Heart left ventricle (tissue), 13 donors: ENCODE measurements around the gene RBMS1.

ENCODE experiments used
- POLR2A ChIP-seq, 2 donors: fragments of 450-650 bp; IDR thresholded peaks; one replicate each; pipeline ENCODE4 v1.6.1; 2017; ENCODE audit warnings: antibody characterized with exemption in 2 of 2, mild to moderate bottlenecking in 2 of 2, moderate library complexity in 2 of 2
- TF ChIP-seq, protein P1 (sequence below), 12 donors: fragments of 200-600 bp; sonication (generic) in 4 of 12; IDR thresholded peaks; one replicate each; pipeline versions ENCODE4 v1.5.0 to v1.8.0; 2018 to 2022; ENCODE audit warnings: antibody characterized with exemption in 12 of 12, mild to moderate bottlenecking in 5 of 12
- donor health status: ischemic (EF 13 %, LVEDD 7.1; RV severe dilation, severe dysfunction).
- donor health status: DM: no; HTN: yes; CAD: no.
- donor health status: DM: no; HTN: no; CAD: no.
- donor health status: ischemic (EF 25% LVEDD 6.9; RV normal size, moderate dysfunction).
- donor health status: ischemic (EF 25% LVEDD 5.7; RV mildly dilated, moderate dysfunction).
- donor health status: ischemic (EF 35%, LVEDD 5.7; RV mildly dilated, moderate dysfunction).
- donor health status: nonischemic (EF 11% LVEDD 7.7; RV severe dilation, severe dysfunction).
- donor health status: DM: yes; HTN: yes; CAD: no.
- donor health status: PGD.
- donor health status: ischemic (EF 29% LVEDD 5.4; RV normal size, mild dysfunction).
- donor health status: nonischemic (EF 23%, LVEDD 6.1; RV moderate dilation, normal function).

DNA sequence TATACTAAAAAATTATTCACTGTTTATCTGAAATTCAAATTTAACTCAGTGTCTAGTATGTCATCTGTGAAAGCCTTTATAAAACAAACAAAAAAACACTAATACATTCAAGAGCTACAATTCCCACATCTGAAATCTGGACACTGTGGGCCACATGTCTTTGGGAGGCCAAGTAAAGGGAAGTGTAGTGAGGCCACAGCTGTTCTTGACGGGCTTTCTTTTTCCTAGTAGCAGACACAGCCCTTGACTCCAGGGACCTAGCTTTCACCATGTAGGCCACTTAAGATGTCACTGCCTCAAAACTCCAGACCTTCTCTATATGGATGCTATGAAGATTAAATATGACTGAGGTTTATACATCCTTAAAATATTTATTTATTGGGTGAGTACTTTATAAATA, 91.1 kb downstream of the RBMS1 start:
- TF ChIP-seq, protein P1, sequence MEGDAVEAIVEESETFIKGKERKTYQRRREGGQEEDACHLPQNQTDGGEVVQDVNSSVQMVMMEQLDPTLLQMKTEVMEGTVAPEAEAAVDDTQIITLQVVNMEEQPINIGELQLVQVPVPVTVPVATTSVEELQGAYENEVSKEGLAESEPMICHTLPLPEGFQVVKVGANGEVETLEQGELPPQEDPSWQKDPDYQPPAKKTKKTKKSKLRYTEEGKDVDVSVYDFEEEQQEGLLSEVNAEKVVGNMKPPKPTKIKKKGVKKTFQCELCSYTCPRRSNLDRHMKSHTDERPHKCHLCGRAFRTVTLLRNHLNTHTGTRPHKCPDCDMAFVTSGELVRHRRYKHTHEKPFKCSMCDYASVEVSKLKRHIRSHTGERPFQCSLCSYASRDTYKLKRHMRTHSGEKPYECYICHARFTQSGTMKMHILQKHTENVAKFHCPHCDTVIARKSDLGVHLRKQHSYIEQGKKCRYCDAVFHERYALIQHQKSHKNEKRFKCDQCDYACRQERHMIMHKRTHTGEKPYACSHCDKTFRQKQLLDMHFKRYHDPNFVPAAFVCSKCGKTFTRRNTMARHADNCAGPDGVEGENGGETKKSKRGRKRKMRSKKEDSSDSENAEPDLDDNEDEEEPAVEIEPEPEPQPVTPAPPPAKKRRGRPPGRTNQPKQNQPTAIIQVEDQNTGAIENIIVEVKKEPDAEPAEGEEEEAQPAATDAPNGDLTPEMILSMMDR (IDR thresholded peaks at IDR 0.05), result no peak
- no peak for TF ChIP-seq POLR2A (IDR thresholded peaks at IDR 0.05)
